Spinal cord (tissue), 10 donors: Measurements from ENCODE around the gene ATF6. TPM values are rescaled to one million over a fixed set of nuclear protein-coding genes. Genes with fewer than 3 reads are reported as not detected.

ENCODE experiments used
- DNase-seq, 6 donors: peaks; one replicate each; pipeline versions ENCODE4 v3.0.0 to v3.0.0-alpha.2; 2013 to 2015; ENCODE audit warnings: low spot score in 6 of 6, low read depth in 4 of 6
- H3K27ac ChIP-seq: one replicate; pipeline ENCODE4 v1.5.1; 2013; ENCODE audit warnings: low read depth, low read length, control low read depth
- H3K27me3 ChIP-seq: one replicate; pipeline ENCODE4 v1.6.1; 2013; ENCODE audit warnings: low read length; ENCODE audit not compliant: control insufficient read depth, insufficient read depth
- H3K36me3 ChIP-seq: one replicate; pipeline ENCODE4 v1.6.1; 2013; ENCODE audit warnings: low read length; ENCODE audit not compliant: control insufficient read depth, insufficient read depth
- H3K4me1 ChIP-seq: one replicate; pipeline ENCODE4 v1.6.1; 2013; ENCODE audit warnings: low read length; ENCODE audit not compliant: control insufficient read depth, insufficient read depth
- H3K4me3 ChIP-seq: one replicate; pipeline ENCODE4 v1.5.1; 2013; ENCODE audit warnings: low read depth, low read length, control low read depth
- H3K9me3 ChIP-seq: one replicate; pipeline ENCODE4 v1.6.1; 2013; ENCODE audit warnings: low read length; ENCODE audit not compliant: control insufficient read depth, insufficient read depth
- WGBS: methylation state at CpG from one replicate; pipeline ENCODE4 v1.1.5; 2013; ENCODE audit warnings: missing lambda C conversion rate; ENCODE audit not compliant: insufficient coverage; 5-methylcytosine and 5-hydroxymethylcytosine counted together
- polyA plus RNA-seq, 2 donors: library from polyadenylated mRNA; unstranded; fragments of 120-200 nt; gene quantifications; one replicate each; pipeline ENCODE4 v1.2.1, GENCODE V29; 2013; ENCODE audit not compliant: insufficient read length in 2 of 2
- total RNA-seq, 2 donors: library from RNA; depleted of rRNA in 1 of 2; stranded (reverse); fragments of 120-200 nt in 1 of 2; fragments of >200 nt in 1 of 2; gene quantifications; one replicate each; pipeline versions ENCODE4 v1.2.3 to v1.2.4, GENCODE V29; 2013 to 2014
- donor health status: healthy.

The ATF6 gene
- total and polyA plus RNA-seq, 4 donors: 18.6 to 41.1 (median 24.5) TPM

GRCh38 chr1:162004441-162004950 lies 238.4 kb downstream of the ATF6 start:
- no peak overlapping the region for H3K27ac ChIP-seq
- H3K27me3 ChIP-seq: no peaks in the 10 kb centered on the region
- H3K36me3 ChIP-seq: no peaks in the 10 kb centered on the region
- no peak overlapping the region for H3K4me3 ChIP-seq
- no peak for DNase-seq
- peaks cover 2% of the 10 kb centered on the region for H3K9me3 ChIP-seq
- WGBS: 92% methylated on average over 3 of the region's 3 CpGs
- peaks cover 1% of the 10 kb centered on the region for H3K4me1 ChIP-seq

DNA sequence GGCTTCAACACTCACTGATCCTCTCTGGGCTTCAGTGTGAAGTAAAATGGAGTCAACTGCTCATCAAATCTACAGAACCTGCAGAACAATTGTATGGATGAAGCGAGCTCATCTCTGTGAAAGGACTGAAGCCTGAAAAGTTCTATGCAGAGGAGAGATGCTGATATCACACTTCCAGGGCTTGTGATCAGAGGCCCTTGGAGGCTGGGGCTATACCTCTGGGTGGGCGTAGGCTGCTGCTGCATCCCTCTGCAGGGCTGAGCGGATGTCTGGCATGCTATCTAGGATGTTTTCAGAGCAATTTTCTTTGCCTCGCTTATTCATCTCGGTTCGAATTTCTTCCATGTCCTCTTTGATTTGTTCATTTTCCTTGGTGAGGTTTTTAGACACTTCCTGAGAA lies 240.0 kb downstream of the ATF6 start:
- Histone ChIP-seq H3K36me3 (no peaks in the 10 kb centered on the region), H3K4me3 (no peak overlapping the region), H3K27me3 (no peaks in the 10 kb centered on the region), H3K4me1 (peaks cover 5% of the 10 kb centered on the region), H3K27ac (no peak overlapping the region), H3K9me3 (peaks cover 2% of the 10 kb centered on the region)
- DNase-seq: no peak
- WGBS: 85% methylated on average over 6 of the region's 6 CpGs

DNA sequence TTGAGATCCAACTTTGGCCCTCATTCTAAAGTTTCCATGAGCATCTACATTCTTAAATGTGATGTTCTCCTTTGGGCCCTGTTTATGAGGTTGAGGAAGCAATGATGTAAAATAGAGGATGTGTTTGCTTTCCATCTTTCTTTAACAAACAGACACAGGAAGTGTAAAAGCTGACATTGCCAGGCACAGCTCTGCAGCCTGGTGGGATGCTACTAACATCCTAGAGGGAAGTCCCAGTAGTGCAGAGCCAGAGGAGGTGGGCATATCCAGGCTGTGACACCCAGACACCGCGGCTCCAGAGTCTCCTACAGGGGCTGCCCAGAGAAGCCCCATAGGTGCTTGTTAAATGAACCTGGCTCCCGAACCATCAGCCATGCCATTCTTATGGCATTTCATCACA lies 241.3 kb downstream of the ATF6 start:
- Histone ChIP-seq H3K27ac (no peak overlapping the region), H3K27me3 (no peaks in the 10 kb centered on the region), H3K4me1 (peaks cover 5% of the 10 kb centered on the region), H3K9me3 (no peaks in the 10 kb centered on the region), H3K4me3 (no peak overlapping the region), H3K36me3 (no peaks in the 10 kb centered on the region)
- DNase-seq: no peak
- WGBS: 83% methylated on average over 3 of the region's 3 CpGs

DNA sequence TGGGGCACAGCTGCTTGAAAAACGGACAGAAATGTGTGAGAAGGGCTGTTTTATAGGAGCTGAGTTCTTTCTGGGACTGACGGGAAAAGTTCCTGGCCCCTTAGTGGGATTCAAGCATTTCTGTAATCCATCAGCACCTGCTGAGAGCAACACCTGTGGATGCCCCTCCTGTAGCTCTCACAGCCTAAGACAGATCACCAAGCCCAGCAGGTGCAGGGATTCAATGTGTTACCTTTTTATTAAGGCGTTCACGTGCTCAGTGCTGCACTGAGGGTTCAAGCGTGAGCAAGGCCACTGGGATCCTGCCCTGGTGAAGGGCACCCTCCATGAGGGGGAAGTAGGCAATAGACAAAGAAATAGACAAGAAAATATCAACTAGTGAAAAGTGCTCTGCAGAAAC lies 242.7 kb downstream of the ATF6 start:
- DNase-seq: no peak
- H3K27me3 ChIP-seq: no peaks in the 10 kb centered on the region
- H3K27ac ChIP-seq: no peak overlapping the region
- WGBS: 59% methylated on average over 2 of the region's 5 CpGs
- no peak overlapping the region for H3K4me3 ChIP-seq
- peaks cover 5% of the 10 kb centered on the region for H3K9me3 ChIP-seq
- H3K4me1 ChIP-seq: peaks cover 5% of the 10 kb centered on the region
- H3K36me3 ChIP-seq: no peaks in the 10 kb centered on the region

GRCh38 chr1:162009501-162010174 lies 243.5 kb downstream of the ATF6 start:
- H3K36me3 ChIP-seq: no peaks in the 10 kb centered on the region
- no peak for DNase-seq
- H3K4me1 ChIP-seq: peaks cover 5% of the 10 kb centered on the region
- H3K27ac ChIP-seq: no peak overlapping the region
- WGBS: 66% methylated on average over 9 of the region's 9 CpGs
- no peak overlapping the region for H3K4me3 ChIP-seq
- H3K27me3 ChIP-seq: no peaks in the 10 kb centered on the region
- H3K9me3 ChIP-seq: peaks cover 8% of the 10 kb centered on the region

GRCh38 chr1:162010175-162010506 lies 244.0 kb downstream of the ATF6 start:
- DNase-seq: no peak
- 69% methylated on average over 3 of the region's 3 CpGs for WGBS
- H3K36me3 ChIP-seq: no peaks in the 10 kb centered on the region
- peaks cover 5% of the 10 kb centered on the region for H3K4me1 ChIP-seq
- peaks cover 8% of the 10 kb centered on the region for H3K9me3 ChIP-seq
- no peaks in the 10 kb centered on the region for H3K27me3 ChIP-seq
- H3K27ac ChIP-seq: no peak overlapping the region
- no peak overlapping the region for H3K4me3 ChIP-seq

DNA sequence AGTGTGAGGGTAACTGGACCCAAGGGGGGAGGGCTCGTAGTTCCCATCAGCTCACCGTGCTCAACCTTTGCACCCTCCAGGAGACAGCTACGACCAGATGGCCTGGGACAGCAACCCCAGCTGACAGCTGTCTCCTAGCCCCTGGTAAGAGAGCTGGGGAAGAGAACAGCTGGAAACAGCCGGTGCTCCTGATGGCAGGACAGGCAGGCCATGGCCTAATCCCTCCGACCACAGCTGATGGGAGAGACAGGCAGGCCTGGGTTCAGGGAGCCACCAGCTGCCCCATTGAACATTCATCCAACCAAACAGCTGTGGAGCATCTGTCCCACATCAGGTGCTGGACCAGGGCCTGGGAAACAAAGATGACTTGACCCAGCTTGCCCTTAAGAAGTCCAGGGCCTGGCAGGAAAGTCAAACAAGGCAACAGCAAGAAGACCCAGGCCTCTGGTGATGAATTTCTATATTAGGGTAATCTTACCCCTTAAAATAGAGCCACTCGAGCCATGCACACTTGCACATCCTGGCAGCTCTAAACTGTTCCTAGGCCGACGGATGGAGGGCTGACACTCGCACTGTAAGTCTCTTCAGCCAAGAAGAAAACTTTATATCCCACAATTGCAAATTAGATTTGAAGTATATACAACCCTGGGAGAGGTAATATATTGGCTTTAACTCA lies 245.4 kb downstream of the ATF6 start:
- no peaks in the 10 kb centered on the region for H3K27me3 ChIP-seq
- peaks cover 5% of the 10 kb centered on the region for H3K4me1 ChIP-seq
- WGBS: 75% methylated on average over 3 of the region's 9 CpGs
- no peak for DNase-seq
- H3K27ac ChIP-seq: no peak overlapping the region
- H3K4me3 ChIP-seq: no peak overlapping the region
- no peaks in the 10 kb centered on the region for H3K36me3 ChIP-seq
- H3K9me3 ChIP-seq: peaks cover 8% of the 10 kb centered on the region

DNA sequence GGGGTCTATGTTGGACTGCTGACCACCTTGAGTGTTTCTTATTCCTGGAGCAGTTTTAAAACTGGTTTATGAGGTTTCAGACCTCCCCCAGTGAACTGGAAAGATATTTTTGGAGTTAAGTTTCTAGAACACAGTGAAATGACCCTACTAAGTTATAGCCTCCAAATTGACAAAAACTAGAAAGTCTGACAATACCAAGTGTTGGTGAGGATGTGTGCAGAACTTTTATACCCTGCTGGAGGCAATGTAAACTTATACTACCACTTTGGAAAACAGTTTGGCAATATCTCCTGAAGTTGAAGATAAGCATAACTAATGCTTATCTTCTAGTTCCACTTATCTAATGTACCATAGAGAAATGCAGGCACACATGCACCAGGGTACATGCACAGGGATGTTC lies 247.2 kb downstream of the ATF6 start:
- no peak for DNase-seq
- Histone ChIP-seq H3K27me3 (no peaks in the 10 kb centered on the region), H3K27ac (no peak overlapping the region), H3K4me1 (peaks cover 5% of the 10 kb centered on the region), H3K4me3 (no peak overlapping the region), H3K9me3 (peaks cover 8% of the 10 kb centered on the region), H3K36me3 (no peaks in the 10 kb centered on the region)
